HG02678 (cell line): ENCODE measurements around the gene CLCN3.
"Not testable (repeated sequence)": the region's sequence is repeated elsewhere in the genome, so short reads cannot be mapped to it uniquely, and the experiment has no call there.

Experiments used
- ATAC-seq: cut with Tn5 transposase; IDR thresholded peaks from one replicate; pipeline ENCODE4 v1.9.1; 2021; ENCODE audit warnings: mild to moderate bottlenecking, moderate library complexity; ENCODE audit not compliant: unreplicated experiment

Gene CLCN3

DNA sequence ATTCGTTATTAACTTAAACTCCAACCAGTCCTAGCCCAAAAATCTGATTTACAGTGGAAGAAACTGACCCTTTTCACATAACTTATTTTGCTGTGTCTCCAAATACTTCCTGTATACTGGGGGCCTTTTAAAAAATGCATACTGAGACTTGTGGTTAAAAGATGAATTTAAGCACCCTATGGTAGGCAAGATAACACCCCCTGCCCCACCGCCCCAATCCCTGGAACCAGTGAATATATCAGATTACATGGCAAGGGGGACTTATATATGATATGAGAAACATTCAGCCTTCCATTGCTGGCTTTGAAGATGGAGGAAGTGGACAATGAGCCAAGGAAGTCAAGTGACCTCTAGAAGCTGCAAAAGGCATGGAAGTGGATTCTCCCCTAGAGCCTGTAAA, 3.1 kb upstream of the CLCN3 start:
- no peak for ATAC-seq

DNA sequence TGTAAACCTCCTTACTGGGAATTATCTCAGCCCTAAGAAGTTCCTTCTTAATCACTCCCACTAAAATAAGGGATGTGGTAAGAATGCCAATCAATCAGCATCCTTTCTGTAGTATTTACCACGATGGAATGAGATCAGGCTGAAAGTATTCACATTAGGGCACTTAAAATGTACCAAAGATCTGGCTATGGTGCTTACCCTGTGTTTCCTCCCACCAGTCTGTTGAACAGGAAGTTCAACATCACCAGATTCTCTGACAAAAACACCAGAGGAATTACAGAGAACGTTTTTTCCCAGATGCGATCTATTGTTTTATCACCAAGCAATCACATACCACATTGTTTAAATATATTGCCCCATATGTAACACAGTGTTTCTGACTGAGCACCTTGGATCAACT, 2.1 kb upstream of the CLCN3 start:
- ATAC-seq = no peak

DNA sequence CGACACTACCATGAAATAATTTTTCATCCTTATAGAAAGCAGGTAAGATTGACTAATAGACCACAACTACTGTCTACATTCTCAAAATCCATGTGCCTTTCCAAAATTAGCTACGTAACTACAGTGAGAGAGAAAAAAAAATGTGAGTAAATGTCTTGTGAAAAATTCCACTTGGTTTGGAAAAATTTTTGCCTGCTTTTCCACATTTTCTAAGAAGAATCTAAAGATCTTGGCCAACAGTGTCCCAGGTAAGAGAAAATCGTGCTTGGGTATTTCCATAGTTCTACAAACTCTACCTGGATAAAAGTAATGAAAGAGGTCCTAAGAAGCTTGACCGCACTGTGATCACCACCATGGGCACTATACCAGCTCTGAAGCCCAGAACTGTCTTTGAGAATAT, 1.4 kb upstream of the CLCN3 start:
- ATAC-seq = no peak

DNA sequence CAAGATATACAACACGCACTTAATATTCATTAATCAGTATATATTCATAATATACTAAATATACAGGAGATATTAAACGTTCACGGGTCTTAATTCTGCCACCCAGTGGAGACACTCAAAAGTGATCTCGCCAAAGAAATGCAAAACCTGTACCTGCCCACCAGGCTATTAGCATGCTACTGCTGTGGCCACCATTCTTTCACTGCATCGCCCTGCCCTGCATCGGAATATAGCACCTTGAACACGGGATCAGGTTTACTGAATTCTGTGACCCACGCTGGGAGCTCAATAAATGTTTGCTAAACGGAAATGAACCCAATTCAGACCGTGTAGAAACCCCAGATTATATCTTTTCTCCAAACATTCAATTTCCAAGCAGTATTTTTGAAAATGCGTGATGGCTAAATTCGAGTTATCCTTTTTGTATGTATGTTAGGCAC, 840 bp upstream of the CLCN3 start:
- peak; percentile 39 for ATAC-seq

DNA sequence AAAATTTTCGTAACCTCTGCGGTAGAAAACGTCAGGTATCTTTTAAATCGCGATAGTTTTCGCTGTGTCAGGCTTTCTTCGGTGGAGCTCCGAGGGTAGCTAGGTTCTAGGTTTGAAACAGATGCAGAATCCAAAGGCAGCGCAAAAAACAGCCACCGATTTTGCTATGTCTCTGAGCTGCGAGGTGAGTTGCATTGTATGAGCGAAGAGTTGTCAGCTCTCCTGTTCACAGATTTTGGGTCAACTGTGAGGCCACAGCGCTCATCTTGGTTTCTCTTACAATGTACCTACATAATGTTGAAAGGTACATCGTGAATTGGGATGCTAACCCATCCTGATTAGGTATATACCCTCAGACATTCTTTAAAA, 486 bp downstream of the CLCN3 start:
- no peak for ATAC-seq

DNA sequence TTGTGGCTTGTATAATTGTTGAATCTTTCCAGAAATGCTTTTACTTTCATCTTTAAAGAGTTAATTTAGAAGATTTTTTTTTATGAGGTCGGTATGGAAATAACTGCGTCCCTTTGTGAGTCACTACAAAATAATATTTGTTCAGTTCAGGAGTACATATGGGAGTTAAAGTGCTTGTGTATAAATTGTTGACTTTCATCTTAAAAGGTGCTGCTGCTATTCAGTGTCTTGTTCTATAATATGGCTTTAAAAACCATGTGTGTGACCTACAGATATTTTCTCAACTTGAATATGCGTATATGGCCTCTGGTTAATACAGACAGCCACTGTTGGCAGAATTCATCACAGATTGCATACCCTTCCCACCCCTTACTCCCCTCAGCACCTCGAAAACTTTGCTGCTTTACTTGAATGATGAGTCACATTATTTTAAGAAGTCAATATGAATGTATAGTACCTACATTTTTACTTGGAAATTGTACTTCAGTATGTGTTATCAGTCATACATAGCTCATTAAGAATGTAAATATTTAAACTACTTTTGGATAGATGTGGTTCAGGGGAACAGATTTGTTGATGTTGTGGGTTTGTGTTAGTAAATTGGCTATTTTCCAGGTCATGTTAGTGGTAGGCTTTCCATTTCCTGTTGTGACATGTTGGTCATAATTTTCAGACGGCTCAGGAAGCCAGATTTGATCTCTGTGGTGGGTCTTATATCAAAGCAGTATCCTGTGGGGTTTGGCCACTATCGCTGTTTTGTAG, 1.5 kb downstream of the CLCN3 start:
- no peak for ATAC-seq

DNA sequence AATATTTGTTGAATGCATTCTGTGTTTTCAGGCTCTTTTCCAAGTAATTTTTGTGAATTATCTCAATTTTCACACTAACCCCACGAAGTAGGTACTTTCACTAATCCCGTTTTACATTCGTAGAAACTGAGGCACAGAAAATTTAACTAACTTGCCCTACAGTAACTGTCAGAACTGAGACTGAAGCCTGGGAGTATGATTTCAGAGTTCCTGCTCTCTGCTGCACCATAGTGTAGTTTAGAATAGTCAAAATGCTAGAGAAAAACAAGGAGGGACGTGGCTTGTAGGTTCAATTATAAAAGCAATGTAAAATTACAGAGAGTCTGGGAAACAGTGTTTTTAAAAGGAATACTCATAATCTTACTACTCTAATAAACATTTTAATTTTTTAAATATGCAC, 2.2 kb downstream of the CLCN3 start:
- ATAC-seq = no peak

DNA sequence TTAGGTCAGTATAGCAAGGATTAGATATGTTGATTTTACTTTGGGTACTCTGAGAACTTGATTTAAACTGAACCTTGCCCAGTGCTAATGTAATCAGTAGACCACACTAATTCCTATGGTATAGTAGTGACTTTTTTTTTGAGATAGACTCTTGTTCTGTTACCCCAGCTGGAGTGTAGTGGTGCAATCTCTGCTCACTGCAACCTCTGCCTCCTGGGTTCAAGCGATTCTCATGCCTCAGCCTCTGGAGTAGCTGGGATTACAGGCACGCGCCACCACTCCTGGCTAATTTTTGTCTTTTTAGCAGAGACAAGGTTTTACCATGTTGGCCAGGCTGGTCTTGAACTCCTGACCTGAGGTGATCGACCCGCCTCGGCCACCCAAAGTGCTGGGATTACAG, 3.6 kb downstream of the CLCN3 start:
- not testable (repeated sequence) for ATAC-seq

DNA sequence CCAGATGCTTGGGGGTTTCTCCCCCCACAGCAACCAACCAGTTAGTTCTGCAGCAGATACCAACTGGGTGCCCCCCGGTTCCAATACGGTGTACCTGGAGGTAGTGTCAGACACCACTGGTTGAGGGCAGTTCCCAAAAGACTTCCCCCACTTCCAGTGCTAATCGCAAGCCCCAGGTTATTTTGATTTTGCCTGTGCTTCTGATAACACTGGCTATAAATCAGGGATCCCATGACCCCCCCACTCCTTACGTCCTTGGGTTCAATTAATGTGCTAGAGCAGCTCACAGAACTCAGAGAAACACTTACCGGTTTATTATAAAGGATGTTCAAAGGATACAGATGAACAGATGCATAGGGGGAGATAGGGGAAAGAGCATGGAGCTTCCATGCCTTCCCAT, 5.5 kb downstream of the CLCN3 start:
- no peak for ATAC-seq

DNA sequence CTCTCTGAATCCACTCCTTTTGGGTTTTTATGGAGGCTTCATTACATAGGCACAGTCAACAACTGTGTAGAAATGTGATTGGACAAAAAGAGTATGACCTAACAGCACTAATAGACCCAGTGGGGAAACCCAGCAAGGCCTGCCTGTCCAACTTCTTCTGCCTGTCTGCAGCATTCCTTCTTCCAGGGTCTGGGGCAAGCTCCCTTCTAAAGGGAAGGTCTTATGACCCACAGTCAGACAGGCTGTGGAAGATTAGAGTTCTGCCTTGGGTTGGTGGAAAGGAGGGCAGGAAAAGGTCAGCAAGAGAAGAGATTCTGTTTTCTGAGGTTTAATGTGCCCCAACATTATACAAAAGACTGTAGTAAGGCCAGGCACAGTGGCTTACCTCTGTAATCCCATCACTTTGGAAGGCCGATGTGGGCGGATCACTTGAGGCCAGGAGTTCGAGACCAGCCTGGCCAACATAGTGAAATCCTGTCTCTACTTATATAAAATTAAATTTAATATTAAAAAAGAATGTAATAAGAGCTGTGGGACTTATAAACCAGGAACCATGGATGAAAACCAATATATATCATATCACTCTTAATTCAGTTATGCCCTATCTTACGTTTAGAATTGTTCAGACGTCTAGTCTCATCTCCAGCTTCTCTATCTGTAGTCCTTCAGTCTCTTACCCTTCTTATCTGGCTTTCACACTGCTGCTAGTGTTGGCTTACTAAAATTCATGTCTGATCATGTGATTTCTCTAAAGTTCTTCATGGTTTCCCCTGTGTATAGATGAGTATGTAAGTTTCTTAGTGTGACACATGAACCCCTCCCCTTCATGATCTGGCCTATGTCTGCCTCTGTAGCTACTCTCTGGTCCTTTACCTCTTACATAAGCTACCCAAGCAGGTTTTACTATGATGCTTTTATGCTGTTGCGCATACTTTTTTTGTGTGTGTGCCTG, 6.2 kb downstream of the CLCN3 start:
- peak; percentile 34 for ATAC-seq

DNA sequence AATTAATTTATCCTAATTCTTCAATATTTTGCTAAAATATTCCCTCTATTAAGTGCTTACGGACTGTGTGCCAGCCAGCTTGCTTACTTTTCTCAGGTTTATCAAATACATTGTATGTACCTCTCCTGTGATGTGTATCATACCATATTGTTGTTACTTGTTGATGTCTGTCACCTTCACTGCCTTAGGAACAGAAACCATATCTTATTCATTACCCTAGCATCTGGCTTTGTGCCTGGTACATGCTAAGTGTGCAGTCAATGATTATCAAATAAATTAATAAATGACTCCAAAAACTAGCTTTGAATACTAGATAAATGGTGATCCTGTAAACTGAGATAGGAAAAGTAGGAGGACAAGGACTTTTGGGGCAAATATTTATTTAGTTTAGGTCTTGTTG, 6.9 kb downstream of the CLCN3 start:
- ATAC-seq = peak; percentile 60

DNA sequence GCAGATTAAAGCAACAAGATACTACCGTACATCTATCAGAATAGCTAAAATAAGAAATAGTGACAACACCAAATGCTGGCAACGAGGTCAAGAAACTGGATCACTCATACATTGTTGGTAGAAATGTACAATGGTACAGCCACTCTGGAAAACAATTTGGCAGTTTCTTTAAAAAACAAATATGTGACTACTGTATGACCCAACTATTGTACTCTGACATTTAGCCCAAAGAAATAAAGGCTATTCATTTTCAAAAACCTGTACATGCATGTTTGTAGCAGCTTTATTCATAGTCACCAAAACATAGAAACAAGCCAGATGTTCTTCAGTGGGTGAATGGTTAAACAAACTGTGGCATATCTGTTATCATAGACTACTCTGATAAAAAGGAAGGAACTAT, 8.2 kb downstream of the CLCN3 start:
- no peak for ATAC-seq

DNA sequence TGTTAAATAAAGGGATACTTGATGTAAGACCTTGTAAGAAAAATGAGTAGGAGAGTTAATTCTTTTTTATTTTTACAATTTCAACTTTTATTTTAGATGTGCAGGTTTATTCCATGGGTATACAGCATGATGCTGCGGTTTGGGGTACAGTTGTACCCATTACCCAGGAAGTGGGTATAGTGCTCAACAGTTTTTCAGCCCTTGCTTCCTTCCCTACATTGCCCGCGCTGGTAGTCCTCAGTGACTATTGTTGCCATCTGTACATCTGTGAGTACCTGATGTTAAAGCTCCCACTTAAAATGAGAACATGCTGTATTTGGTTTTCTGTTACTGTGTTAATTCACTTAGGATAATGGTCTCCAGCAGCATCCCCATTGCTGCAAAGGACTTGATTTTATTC, 9.7 kb downstream of the CLCN3 start:
- no peak for ATAC-seq

DNA sequence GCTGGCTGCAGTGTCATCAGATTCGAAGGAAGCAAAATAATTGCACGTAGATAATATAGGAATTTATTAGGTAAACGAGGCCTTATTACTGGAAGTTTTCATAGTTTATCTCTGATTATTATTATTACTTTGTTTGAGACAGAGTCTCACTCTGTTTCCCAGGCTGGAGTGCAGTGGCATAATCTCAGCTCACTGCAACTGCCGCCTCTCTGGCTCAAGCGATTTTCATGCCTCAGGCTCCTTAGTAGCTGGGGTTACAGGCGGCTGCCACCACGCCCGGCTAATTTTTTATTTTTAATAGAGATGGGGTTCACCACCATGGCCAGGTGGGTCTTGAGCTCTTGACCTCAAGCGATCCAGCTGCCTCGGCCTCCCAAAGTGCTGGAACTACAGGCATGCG, 12.5 kb downstream of the CLCN3 start:
- ATAC-seq = no peak

DNA sequence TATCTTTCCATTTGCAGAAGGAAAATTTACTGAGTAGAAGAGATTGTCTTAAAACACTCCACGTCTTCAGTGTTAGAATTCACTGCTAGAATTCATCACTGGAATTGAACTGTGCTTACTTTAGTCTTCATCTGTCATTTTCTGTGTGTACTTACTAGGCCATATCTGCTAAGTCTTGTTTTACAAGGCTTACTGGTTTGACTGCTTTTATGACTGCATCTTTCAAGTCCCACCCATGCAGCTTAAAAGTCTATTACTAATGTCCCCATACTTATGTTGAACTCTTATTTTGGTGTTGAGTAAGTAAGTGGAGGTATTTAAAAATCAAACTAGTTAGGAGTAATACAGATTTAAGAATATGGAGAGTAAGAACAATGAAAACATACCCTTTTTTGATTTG, 14.6 kb downstream of the CLCN3 start:
- no peak for ATAC-seq

DNA sequence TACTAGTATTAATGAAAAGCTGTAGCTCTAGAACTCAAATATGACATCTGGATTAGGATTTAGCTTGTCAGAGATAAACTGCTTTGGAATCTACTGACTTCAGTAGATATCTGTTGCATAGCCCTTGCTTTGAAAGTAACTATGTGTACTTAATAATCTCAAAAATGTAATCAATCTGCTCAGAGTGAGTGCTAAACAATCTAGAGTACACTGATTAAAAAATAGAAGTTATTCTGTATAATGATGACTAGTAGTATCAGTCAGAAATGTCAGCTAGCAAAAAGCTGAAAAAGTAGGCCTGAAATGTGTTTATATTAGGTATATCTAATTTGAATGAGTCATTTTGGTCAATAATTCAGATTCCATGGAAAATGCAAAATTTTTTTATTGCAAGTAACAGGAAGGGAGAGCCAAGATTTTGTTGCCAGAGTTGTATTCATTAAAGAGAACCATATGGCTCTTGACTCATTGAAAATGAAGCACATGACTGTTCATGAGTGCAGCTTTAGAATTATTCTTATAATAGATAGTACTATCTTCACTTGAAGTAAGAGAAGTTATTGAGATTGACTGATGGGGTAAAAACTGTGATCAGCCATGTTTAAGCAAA, 20.0 kb downstream of the CLCN3 start:
- no peak for ATAC-seq

DNA sequence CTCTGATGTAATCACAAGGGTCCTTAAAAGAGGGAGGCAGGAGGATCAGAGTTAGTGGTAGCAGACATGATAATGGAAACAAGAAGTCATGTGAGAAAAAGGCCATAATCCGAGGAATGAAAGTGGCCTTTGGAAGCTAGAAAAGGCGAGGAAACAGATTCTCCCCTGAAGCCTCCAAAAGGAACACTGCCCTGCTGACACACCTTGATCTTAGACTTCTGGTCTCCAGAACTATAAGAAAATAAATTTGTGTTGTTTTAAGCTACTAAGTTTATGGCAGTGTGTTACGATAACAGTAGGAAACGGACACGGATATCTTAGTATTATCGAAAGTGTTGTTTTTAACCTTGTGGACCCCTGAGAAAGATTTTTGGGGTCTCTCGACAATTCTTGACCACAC, 24.4 kb downstream of the CLCN3 start:
- no peak for ATAC-seq

DNA sequence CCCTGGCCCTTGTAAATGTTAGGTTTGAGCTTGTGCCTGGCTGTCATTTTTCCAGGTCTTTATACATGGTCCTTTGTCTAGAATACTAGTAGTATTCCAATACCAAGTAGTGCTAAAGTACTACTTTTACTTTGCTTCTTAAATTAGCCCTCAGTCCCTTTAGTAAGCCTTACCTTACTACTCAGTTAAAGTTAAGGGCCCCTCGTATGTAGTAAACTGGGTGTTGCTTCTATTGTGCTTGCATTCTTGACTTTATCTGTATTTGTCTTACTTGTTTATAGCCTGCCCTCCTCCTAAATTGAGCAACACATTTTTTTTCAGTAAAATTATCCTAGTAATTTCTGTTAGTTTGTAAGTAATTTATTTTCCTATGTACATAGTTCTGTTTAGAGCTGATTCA, 25.2 kb downstream of the CLCN3 start:
- ATAC-seq = no peak

DNA sequence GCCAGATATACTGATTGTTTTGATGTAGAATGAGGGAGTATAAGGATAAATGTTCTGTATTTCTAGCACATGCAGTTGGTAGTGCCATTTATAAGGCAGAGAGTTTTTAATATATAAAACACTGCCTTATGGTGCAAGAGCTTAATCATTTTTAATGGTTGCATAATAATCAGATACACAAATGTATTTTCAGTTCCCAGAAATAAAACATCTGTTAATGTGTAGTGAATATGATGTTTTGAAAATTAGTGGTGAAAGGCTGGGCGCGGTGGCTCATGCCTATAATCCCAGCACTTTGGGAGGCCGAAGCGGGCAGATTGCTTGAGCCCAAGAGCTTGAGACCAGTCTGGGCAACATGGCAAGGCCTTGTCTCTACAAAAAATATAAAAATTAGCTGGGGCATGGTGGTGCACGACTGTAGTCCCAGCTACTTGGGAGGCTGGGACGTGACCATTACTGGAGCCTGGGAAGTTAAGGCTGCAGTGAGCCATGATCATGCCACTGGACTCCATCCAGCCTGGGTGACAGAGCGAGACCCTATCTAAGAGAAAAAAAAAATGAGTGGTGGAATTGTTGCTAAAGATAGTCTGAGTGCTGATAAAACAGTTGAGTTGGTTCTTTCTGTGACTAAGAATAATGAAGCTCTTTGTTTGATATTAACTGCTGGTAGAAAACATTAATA, 29.3 kb downstream of the CLCN3 start:
- no peak for ATAC-seq

DNA sequence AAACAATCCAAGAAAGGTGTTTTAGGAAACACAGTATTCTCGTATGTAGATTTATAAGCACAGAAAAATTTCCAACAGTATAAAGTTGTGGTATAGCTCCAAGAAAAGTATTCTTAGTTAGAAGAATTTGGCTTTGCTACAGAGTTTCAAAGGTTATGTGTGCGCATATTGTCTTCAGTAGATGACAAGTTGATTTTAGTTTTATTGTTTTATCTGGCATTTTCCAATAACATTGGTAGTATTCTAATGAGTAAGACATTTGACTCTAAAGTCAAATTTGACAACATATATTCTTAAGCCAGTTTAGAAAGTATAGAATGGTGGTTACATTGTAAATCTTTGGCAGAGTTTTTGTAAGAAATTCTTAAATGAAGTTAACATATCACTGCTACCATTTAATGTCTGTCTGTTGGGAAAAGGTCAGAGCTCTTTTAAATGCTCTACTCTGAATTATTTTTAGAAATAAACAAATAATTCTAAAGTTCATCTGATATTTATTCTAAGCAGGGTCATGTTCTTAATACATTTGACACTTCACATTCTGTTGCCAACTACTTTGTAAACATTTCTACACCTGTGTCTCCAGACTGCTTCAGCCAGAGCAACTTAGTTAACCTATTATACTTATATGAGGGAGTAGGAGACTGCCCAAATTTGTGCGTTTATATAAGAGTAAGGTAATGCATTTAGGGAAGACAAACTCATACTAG, 30.0 kb downstream of the CLCN3 start:
- no peak for ATAC-seq

DNA sequence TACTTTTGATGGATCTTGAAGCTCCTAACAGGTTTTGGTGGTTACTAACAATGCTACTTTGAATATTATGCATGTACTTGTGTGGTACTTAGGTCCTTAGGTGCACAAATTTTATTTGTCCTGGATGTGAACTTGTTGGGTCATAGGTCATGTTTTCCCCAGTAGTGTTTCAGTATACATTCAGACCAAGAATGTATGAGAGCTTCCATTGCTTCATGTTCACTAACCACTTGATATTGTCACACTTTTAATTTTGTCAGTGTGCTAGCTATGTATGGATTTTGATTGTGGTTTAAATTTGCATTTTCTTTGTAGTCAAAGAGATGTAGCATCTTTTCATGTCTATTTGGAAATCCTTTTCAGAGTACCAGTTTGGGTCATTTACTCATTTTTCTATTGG, 32.2 kb downstream of the CLCN3 start:
- no peak for ATAC-seq
